RWPE1 (cell line): Measurements from ENCODE around the gene PLEKHG1.

Experiments used
- CTCF ChIA-PET: fragments of 350-600 bp; sonication (Branson Sonifier 250); formaldehyde crosslinking; extraction: SDS; loops from one replicate; lab custom pipeline; 2021; lab: Yijun Ruan, JAX
- POLR2A ChIA-PET: fragments of 400-600 bp; formaldehyde crosslinking; extraction: SDS; loops from one replicate; lab custom pipeline; 2020; ENCODE audit warnings: antibody characterized with exemption; ENCODE audit not compliant: low non-redundant PET; lab: Yijun Ruan, JAX
- DNase-seq: peaks from one replicate; pipeline ENCODE4 v3.0.0; 2012; ENCODE audit warnings: low spot score
- H3K27ac ChIP-seq: fragments of 450-650 bp; 2 replicates; pipeline ENCODE4 v1.5.1; 2017
- TF ChIP-seq, protein P1 (sequence below): fragments of 450-650 bp; conservative IDR thresholded peaks from 2 replicates; pipeline ENCODE4 v1.5.1; 2017; ENCODE audit warnings: low read depth, mild to moderate bottlenecking

The PLEKHG1 gene

DNA sequence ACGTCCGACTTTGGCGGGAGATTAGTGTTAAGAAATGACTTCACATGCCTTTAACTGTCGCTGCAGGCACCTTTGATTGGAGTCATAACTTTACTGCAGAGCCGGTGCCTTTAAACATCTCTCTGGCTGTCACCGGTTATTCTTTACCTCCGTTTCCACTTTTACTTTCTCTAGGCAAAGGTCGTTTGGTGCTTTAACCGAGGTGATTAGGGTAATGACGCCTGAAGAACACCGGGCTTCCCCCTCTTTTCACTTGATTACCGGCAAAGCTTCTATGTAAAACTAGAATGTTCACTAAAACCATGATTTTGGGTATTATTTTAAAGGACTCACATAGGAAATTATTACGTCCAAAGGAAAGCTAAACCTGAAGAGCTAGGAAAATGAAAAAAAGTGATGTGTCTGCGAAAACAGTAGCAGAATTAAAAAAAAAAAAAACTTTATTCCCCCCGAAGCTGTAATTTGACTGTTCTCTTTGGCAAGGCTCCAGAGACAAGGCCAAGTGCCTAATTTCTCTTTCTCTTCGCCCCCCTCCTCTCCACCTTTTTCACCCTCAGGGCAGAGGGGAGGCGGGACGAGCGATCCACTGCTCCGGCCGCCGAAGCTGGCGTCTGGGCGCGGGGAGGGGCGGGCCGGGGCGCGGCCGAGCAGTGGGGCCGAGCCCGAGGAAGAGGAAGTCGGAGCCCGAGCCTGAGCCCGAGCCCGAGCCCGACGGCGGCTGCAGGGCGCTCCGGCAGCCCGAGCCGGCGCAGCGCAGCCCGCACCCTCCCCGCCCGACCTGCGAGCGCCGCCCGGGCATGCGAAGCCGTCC, at the start of gene PLEKHG1:
PLEKHG1 (plus strand) TSS at position 687 of the 811 bp plus-strand sequence. CDS start 133,797 bp downstream, outside the sequence.
- peak; percentile 68 for DNase-seq
- ChIA-PET CTCF (interaction anchor here (0.6 to 1.5 kb wide), 5 partner anchors 147 to 216 kb away, joined by 3 to 12 read pairs (median 3); no protein-coding TSS in a partner anchor), POLR2A (no interaction called here)
- H3K27ac ChIP-seq = no peak within 1 kb of the TSS
- TF ChIP-seq, protein P1, sequence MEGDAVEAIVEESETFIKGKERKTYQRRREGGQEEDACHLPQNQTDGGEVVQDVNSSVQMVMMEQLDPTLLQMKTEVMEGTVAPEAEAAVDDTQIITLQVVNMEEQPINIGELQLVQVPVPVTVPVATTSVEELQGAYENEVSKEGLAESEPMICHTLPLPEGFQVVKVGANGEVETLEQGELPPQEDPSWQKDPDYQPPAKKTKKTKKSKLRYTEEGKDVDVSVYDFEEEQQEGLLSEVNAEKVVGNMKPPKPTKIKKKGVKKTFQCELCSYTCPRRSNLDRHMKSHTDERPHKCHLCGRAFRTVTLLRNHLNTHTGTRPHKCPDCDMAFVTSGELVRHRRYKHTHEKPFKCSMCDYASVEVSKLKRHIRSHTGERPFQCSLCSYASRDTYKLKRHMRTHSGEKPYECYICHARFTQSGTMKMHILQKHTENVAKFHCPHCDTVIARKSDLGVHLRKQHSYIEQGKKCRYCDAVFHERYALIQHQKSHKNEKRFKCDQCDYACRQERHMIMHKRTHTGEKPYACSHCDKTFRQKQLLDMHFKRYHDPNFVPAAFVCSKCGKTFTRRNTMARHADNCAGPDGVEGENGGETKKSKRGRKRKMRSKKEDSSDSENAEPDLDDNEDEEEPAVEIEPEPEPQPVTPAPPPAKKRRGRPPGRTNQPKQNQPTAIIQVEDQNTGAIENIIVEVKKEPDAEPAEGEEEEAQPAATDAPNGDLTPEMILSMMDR = no peak

DNA sequence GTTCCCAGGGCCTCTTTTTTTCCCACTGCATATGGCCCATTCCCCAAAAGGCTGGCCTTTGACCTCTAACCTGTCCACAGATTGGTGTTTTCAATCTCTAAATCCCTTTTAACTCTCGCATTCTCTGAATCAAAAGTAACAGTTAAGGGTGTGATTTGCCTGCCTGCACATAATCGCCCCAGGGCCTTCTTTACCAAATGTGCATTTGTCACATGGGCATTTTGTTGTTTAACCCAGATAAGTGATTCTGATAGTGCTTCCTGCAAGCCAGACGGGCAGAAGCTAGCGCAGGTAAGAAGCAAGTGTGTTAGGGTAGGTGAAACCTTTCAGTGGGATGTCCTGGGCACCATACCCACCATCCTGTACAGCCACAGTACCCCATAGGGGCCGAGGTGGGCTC, 49.4 kb upstream of the PLEKHG1 start:
- TF ChIP-seq, protein P1 = no peak
- DNase-seq = no peak
- ChIA-PET CTCF (no interaction called here), POLR2A (no interaction called here)
- H3K27ac ChIP-seq = no peak overlapping the region

DNA sequence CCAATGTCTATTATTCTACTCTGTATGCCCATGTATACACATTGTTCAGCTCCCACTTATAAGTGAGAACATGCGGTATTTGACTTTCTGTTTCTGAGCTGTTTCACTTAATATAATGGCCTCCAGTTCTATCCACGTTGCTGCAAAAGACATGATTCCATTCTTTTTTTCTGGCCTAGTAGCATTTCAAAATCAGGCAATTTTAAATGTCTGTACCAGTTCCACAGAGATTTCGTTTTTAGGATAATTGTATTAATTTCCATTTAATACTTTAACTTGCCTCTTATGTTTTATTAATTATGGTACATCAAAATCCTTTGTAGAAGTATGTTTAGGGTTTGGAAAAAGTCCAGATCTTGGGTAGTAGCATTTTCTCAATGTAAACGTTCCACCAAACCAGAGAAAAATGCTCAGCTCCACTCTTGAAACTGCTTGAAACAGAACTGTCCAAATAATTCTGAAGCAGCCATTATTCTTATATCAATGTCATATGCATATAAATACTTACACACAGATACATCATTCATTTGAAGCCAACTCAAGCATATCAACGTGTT, 42.6 kb upstream of the PLEKHG1 start:
- TF ChIP-seq, protein P1 = no peak
- CTCF ChIA-PET = interaction anchor here (0.6 to 0.7 kb wide), 3 partner anchors 202 to 715 kb away, joined by 3 read pairs; no protein-coding TSS in a partner anchor
- POLR2A ChIA-PET = no interaction called here
- no peak overlapping the region for H3K27ac ChIP-seq
- no peak for DNase-seq

- peak; percentile 55 for DNase-seq
- POLR2A ChIA-PET = no interaction called here
- TF ChIP-seq, protein P1 = no peak
- H3K27ac ChIP-seq = no peak overlapping the region
- CTCF ChIA-PET = interaction anchor here (0.5 to 0.6 kb wide), 2 partner anchors 36 to 316 kb away, joined by 3 read pairs; no protein-coding TSS in a partner anchor
Measured at GRCh38 chr6:150560004-150560883, 39.4 kb upstream of the PLEKHG1 start.

GRCh38 chr6:150560884-150561219, 38.8 kb upstream of the PLEKHG1 start:
- ChIA-PET CTCF (no interaction called here), POLR2A (no interaction called here)
- no peak for DNase-seq
- TF ChIP-seq, protein P1 = no peak
- H3K27ac ChIP-seq = no peak overlapping the region

GRCh38 chr6:150565945-150566344, 33.7 kb upstream of the PLEKHG1 start:
- no peak overlapping the region for H3K27ac ChIP-seq
- TF ChIP-seq, protein P1 = no peak
- ChIA-PET POLR2A (no interaction called here), CTCF (interaction anchor here (0.7 kb wide), 1 partner anchor 1441 kb away, joined by 5 read pairs; no protein-coding TSS in a partner anchor)
- DNase-seq = no peak
